Neural cell (in vitro differentiated cells): ENCODE measurements around the gene ACLY. TPM values are rescaled to one million over a fixed set of nuclear protein-coding genes. Genes with fewer than 3 reads are reported as not detected.
A peak's percentile ranks its signal among the peaks of the same experiment; 100 is the strongest.

ENCODE experiments used
- H2AFZ ChIP-seq: fragments of 200-600, 300-800 bp; sonication (generic), shearing (Covaris generic); 2 replicates; pipeline ENCODE4 v1.6.0; 2014; ENCODE audit warnings: low read depth, mild to moderate bottlenecking, antibody characterized with exemption, low read length, moderate library complexity
- H3F3A ChIP-seq: fragments of 200-600 bp; shearing (Covaris generic); 2 replicates; pipeline ENCODE4 v1.6.1; 2016; ENCODE audit warnings: mild to moderate bottlenecking, moderate library complexity, mixed read lengths, antibody characterized with exemption, low read length; ENCODE audit not compliant: insufficient read depth, poor library complexity, severe bottlenecking
- H3K27ac ChIP-seq: fragments of 200-600, 300-800 bp; sonication (generic), shearing (Covaris generic); 2 replicates; pipeline ENCODE4 v1.5.1; 2014; ENCODE audit warnings: mild to moderate bottlenecking, low read length, moderate library complexity
- H3K27me3 ChIP-seq: fragments of 300-800, 200-600 bp; sonication (generic), shearing (Covaris generic); 2 replicates; pipeline ENCODE4 v1.6.0; 2014; ENCODE audit warnings: mild to moderate bottlenecking, low read depth, low read length, moderate library complexity; ENCODE audit not compliant: insufficient read depth
- H3K36me3 ChIP-seq: fragments of 300-800, 200-600 bp; sonication (generic), shearing (Covaris generic); 2 replicates; pipeline ENCODE4 v1.5.1; 2014; ENCODE audit warnings: mild to moderate bottlenecking, antibody characterized with exemption, low read length, moderate library complexity; ENCODE audit not compliant: insufficient read depth
- H3K4me2 ChIP-seq: fragments of 300-800, 200-600 bp; sonication (generic), shearing (Covaris generic); 2 replicates; pipeline ENCODE4 v1.6.0; 2014; ENCODE audit warnings: mild to moderate bottlenecking, low read length
- H3K4me3 ChIP-seq: fragments of 300-800, 200-600 bp; sonication (generic), shearing (Covaris generic); 2 replicates; pipeline ENCODE4 v1.5.1; 2014; ENCODE audit warnings: mild to moderate bottlenecking, low read length, moderate library complexity
- H3K79me2 ChIP-seq: fragments of 200-600 bp; shearing (Covaris generic); replicated peaks from 2 replicates; pipeline ENCODE4 v1.6.0; 2014; ENCODE audit warnings: mild to moderate bottlenecking, low read length, moderate library complexity; ENCODE audit not compliant: insufficient read depth
- H3K9ac ChIP-seq: fragments of 300-800, 200-600 bp; sonication (generic), shearing (Covaris generic); 2 replicates; pipeline ENCODE4 v1.6.1; 2016; ENCODE audit warnings: mild to moderate bottlenecking, low read length, mixed read lengths
- H3K9me2 ChIP-seq: fragments of 200-600 bp; shearing (Covaris generic); 2 replicates; pipeline ENCODE4 v1.6.1; 2016; ENCODE audit warnings: mild to moderate bottlenecking, low read length, mixed read lengths; ENCODE audit not compliant: insufficient read depth
- H3K9me3 ChIP-seq: fragments of 200-600, 300-800 bp; sonication (generic), shearing (Covaris generic); 2 replicates; pipeline ENCODE4 v1.6.1; 2016; ENCODE audit warnings: mild to moderate bottlenecking, mixed run types, low read length, moderate library complexity, mixed read lengths
- H4K20me1 ChIP-seq: fragments of 200-600 bp; shearing (Covaris generic); 2 replicates; pipeline ENCODE4 v1.6.1; 2016; ENCODE audit warnings: mild to moderate bottlenecking, mixed run types; ENCODE audit not compliant: insufficient read depth
- EP300 ChIP-seq: fragments of 450-650 bp; conservative IDR thresholded peaks from 2 replicates; pipeline ENCODE4 v1.6.1; 2014; ENCODE audit warnings: antibody characterized with exemption, mild to moderate bottlenecking, moderate library complexity; ENCODE audit not compliant: poor library complexity, severe bottlenecking
- EZH2 ChIP-seq: fragments of 200-600, 300-800 bp; shearing (Covaris generic), sonication (generic); IDR thresholded peaks from 2 replicates; pipeline ENCODE4 v1.6.1; 2014; ENCODE audit warnings: antibody characterized with exemption, low read length, borderline replicate concordance, mild to moderate bottlenecking; ENCODE audit not compliant: insufficient read depth, poor library complexity, severe bottlenecking
- MXI1 ChIP-seq: fragments of 450-650 bp; conservative IDR thresholded peaks from 2 replicates; pipeline ENCODE4 v1.6.1; 2014; ENCODE audit warnings: antibody characterized with exemption, mild to moderate bottlenecking; ENCODE audit not compliant: poor library complexity, severe bottlenecking
- RAD21 ChIP-seq: fragments of 450-650 bp; conservative IDR thresholded peaks from 2 replicates; pipeline ENCODE4 v1.6.1; 2014; ENCODE audit warnings: antibody characterized with exemption, mild to moderate bottlenecking, moderate library complexity
- SMC3 ChIP-seq: fragments of 450-650 bp; conservative IDR thresholded peaks from 2 replicates; pipeline ENCODE4 v1.6.1; 2014; ENCODE audit warnings: antibody characterized with exemption, mild to moderate bottlenecking, moderate library complexity; ENCODE audit not compliant: poor library complexity
- TAF1 ChIP-seq: IDR thresholded peaks from 2 replicates; pipeline ENCODE4 v1.6.1; 2012; ENCODE audit warnings: low read depth
- polyA plus RNA-seq: library from polyadenylated mRNA; depleted of rRNA; stranded (reverse); fragments of >200 nt; gene quantifications from 2 replicates; pipeline ENCODE4 v1.2.3, GENCODE V29; 2014
- TF ChIP-seq, protein P1 (sequence below): IDR thresholded peaks from 2 replicates; pipeline ENCODE4 v1.6.1; 2012; ENCODE audit warnings: borderline replicate concordance
- TF ChIP-seq, protein P2 (sequence below): fragments of 450-650 bp; IDR thresholded peaks from 2 replicates; pipeline ENCODE4 v1.5.1; 2014; ENCODE audit warnings: antibody characterized with exemption, mild to moderate bottlenecking, moderate library complexity; ENCODE audit not compliant: poor library complexity, severe bottlenecking

ACLY gene
- polyA plus RNA-seq, 1 donor from 2014 or later = 136 TPM

DNA sequence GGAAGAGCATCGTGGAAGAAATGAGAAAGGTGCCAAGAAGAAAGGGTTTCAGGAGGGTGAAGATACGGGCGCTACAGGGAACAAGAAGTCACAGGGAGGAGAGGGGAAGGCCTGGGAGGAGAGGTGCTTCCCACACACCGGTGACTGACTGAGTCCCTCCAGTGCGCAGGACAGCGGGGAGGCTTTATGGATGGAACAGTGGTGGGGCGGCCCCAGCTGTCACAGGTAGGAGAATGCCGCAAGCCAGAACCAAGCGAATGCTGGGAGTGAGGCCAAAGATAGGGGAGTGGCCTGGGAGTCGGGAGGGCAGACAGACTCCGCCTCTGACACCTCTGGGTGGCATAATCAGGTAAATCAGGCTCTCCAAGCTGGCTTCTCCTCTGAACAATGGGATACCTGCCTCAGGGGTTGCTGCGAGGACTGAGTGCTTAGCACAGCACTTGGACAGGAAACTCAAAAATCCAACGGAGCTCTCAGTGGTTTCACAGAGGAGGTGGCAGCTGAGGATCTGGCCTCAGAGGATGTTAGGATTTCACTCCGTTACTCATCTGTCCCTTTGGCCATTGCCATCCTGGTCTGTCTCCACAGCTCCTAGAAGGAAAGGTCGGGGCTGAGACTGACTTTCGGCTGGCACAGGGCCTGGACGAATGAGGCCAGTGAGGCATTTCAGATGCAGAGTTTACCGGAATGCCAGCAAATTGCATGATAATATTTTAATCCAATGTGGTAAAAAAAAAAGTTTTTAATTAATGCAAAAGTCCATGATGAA is 47.1 kb upstream of the ACLY start:
- no peaks in the 10 kb centered on the region for H3K9me2 ChIP-seq
- H3F3A ChIP-seq = no peaks in the 10 kb centered on the region
- H3K9ac ChIP-seq = peak overlapping the region; percentile 85
- no peaks in the 10 kb centered on the region for H4K20me1 ChIP-seq
- no peak overlapping the region for H3K27ac ChIP-seq
- TF ChIP-seq, protein P1, sequence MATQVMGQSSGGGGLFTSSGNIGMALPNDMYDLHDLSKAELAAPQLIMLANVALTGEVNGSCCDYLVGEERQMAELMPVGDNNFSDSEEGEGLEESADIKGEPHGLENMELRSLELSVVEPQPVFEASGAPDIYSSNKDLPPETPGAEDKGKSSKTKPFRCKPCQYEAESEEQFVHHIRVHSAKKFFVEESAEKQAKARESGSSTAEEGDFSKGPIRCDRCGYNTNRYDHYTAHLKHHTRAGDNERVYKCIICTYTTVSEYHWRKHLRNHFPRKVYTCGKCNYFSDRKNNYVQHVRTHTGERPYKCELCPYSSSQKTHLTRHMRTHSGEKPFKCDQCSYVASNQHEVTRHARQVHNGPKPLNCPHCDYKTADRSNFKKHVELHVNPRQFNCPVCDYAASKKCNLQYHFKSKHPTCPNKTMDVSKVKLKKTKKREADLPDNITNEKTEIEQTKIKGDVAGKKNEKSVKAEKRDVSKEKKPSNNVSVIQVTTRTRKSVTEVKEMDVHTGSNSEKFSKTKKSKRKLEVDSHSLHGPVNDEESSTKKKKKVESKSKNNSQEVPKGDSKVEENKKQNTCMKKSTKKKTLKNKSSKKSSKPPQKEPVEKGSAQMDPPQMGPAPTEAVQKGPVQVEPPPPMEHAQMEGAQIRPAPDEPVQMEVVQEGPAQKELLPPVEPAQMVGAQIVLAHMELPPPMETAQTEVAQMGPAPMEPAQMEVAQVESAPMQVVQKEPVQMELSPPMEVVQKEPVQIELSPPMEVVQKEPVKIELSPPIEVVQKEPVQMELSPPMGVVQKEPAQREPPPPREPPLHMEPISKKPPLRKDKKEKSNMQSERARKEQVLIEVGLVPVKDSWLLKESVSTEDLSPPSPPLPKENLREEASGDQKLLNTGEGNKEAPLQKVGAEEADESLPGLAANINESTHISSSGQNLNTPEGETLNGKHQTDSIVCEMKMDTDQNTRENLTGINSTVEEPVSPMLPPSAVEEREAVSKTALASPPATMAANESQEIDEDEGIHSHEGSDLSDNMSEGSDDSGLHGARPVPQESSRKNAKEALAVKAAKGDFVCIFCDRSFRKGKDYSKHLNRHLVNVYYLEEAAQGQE = no peak
- TF ChIP-seq RAD21 (no peak), TAF1 (no peak), MXI1 (no peak), EP300 (no peak)
- H3K27me3 ChIP-seq = no peaks in the 10 kb centered on the region
- peaks cover 5% of the 10 kb centered on the region for H3K36me3 ChIP-seq
- no peaks in the 10 kb centered on the region for H3K9me3 ChIP-seq
- H3K79me2 ChIP-seq = peaks cover 15% of the 10 kb centered on the region
- H3K4me2 ChIP-seq = peak overlapping the region; percentile 37
- peak overlapping the region; percentile 91 for H3K4me3 ChIP-seq
- H2AFZ ChIP-seq = no peak overlapping the region

DNA sequence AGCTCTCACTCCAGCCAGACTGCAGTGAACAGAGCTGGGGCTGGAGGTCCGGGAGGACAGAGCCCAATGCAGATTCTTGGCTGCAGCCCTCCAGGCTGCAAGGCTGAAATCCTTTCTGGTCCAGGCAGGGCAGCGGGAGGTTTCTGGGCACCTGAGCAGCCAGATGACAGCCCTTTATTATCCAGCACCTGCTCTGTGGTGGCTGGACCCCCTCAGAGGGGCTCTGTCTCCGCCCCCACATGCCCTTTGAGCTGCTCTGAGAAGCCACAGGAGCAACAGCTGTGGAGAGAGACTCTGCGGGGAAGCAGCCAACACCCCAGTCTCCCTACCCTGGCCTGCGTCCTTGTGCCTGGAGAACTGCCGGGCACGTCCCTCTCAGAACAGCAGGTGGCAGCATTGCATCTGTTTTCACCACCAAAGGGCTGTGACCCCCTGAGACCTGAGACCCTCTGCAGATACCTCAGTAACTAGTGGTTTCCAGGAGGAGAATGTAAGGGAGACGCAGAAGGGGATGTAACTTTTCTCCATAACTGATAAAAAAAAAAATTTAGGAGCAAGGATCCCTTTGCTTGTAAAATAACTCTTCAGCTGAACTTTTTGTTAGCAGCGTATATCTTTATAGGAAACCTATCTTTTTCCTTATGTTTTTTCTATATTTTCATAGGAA is 44.1 kb upstream of the ACLY start:
- H3K9ac ChIP-seq = peak overlapping the region; percentile 10

More for the DNA sequence above, 44.1 kb upstream of the ACLY start:
- Histone ChIP-seq H3K4me2 (no peak overlapping the region), H3K27ac (no peak overlapping the region), H3K9me2 (no peaks in the 10 kb centered on the region), H2AFZ (no peak overlapping the region), H3K4me3 (no peak overlapping the region), H4K20me1 (no peaks in the 10 kb centered on the region), H3K36me3 (no peaks in the 10 kb centered on the region), H3K79me2 (peaks cover 8% of the 10 kb centered on the region), H3K27me3 (no peaks in the 10 kb centered on the region), H3K9me3 (no peaks in the 10 kb centered on the region), H3F3A (no peaks in the 10 kb centered on the region)
- TF ChIP-seq, protein P2, sequence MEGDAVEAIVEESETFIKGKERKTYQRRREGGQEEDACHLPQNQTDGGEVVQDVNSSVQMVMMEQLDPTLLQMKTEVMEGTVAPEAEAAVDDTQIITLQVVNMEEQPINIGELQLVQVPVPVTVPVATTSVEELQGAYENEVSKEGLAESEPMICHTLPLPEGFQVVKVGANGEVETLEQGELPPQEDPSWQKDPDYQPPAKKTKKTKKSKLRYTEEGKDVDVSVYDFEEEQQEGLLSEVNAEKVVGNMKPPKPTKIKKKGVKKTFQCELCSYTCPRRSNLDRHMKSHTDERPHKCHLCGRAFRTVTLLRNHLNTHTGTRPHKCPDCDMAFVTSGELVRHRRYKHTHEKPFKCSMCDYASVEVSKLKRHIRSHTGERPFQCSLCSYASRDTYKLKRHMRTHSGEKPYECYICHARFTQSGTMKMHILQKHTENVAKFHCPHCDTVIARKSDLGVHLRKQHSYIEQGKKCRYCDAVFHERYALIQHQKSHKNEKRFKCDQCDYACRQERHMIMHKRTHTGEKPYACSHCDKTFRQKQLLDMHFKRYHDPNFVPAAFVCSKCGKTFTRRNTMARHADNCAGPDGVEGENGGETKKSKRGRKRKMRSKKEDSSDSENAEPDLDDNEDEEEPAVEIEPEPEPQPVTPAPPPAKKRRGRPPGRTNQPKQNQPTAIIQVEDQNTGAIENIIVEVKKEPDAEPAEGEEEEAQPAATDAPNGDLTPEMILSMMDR = peak; percentile 90
- TF ChIP-seq RAD21 (peak; percentile 82), EZH2 (no peak), SMC3 (peak; percentile 81)
